Smooth muscle cell (in vitro differentiated cells): ENCODE results near the gene CCT3. TPM values are rescaled to one million over a fixed set of nuclear protein-coding genes. Genes with fewer than 3 reads are reported as not detected.

Experiments
- DNase-seq: peaks from one replicate; lab custom pipeline; 2025; ENCODE audit not compliant: unreplicated experiment; lab: John Stamatoyannopoulos, UW
- H2AFZ ChIP-seq: fragments of 200-600 bp; sonication (generic); 2 replicates; pipeline ENCODE4 v1.6.0; 2016; ENCODE audit warnings: antibody characterized with exemption, low read depth, mild to moderate bottlenecking
- H3F3A ChIP-seq: fragments of 200-600 bp; sonication (generic); 2 replicates; pipeline ENCODE4 v1.6.0; 2017; ENCODE audit warnings: antibody characterized with exemption, low read depth
- H3K27ac ChIP-seq: fragments of 200-600 bp; sonication (generic); 2 replicates; pipeline ENCODE4 v1.5.1; 2016; ENCODE audit warnings: low read depth, mild to moderate bottlenecking
- H3K27me3 ChIP-seq: fragments of 200-600 bp; sonication (generic); 2 replicates; pipeline ENCODE4 v1.6.1; 2016; ENCODE audit warnings: low read depth, mild to moderate bottlenecking
- H3K36me3 ChIP-seq: fragments of 200-600 bp; sonication (generic); 2 replicates; pipeline ENCODE4 v1.5.1; 2016; ENCODE audit warnings: low read depth
- H3K4me1 ChIP-seq: fragments of 200-600 bp; sonication (generic); 2 replicates; pipeline ENCODE4 v1.5.1; 2016; ENCODE audit warnings: low read depth
- H3K4me2 ChIP-seq: fragments of 200-600 bp; sonication (generic); 2 replicates; pipeline ENCODE4 v1.6.0; 2016; ENCODE audit warnings: mild to moderate bottlenecking
- H3K4me3 ChIP-seq: fragments of 200-600 bp; sonication (generic); 2 replicates; pipeline ENCODE4 v1.5.1; 2016; ENCODE audit warnings: mild to moderate bottlenecking
- H3K79me2 ChIP-seq: fragments of 200-600 bp; sonication (generic); 2 replicates; pipeline ENCODE4 v1.6.0; 2016; ENCODE audit warnings: low read depth, mild to moderate bottlenecking
- H3K9ac ChIP-seq: fragments of 200-600 bp; sonication (generic); 2 replicates; pipeline ENCODE4 v1.6.0; 2016; ENCODE audit warnings: low read depth
- H3K9me3 ChIP-seq: fragments of 200-600 bp; sonication (generic); replicated peaks from 2 replicates; pipeline ENCODE4 v1.5.1; 2016; ENCODE audit warnings: low read depth
- H4K20me1 ChIP-seq: fragments of 200-600 bp; sonication (generic); 2 replicates; pipeline ENCODE4 v1.6.0; 2016; ENCODE audit warnings: low read depth
- CTCF ChIP-seq: fragments of 200-600 bp; sonication (generic); IDR thresholded peaks from 2 replicates; pipeline ENCODE4 v1.5.1; 2017; ENCODE audit warnings: borderline replicate concordance, mild to moderate bottlenecking, antibody characterized with exemption; ENCODE audit not compliant: insufficient read depth, poor library complexity, severe bottlenecking
- WGBS: methylation state at CpG from one replicate; pipeline ENCODE4 v1.1.7; 2016; ENCODE audit warnings: low lambda C conversion rate; 5-methylcytosine and 5-hydroxymethylcytosine counted together
- polyA plus RNA-seq: library from polyadenylated mRNA; unstranded; fragments of >200 nt; fragmentation: Nextera tagmentation; extraction: Ambion mirVana; gene quantifications from 2 replicates; pipeline ENCODE4 v1.2.1, GENCODE V29; 2016
- total RNA-seq: library from RNA; depleted of rRNA; stranded (reverse); fragments of >200 nt; gene quantifications from 2 replicates; pipeline ENCODE4 v1.2.3, GENCODE V29; 2014

Gene CCT3
- total and polyA plus RNA-seq, 2 experiments from 2014 or later, result 147 to 179 TPM

GRCh38 chr1:156262461-156263287 lies 75.4 kb downstream of the CCT3 start:
- Histone ChIP-seq H3K4me3 (no peak overlapping the region), H3K9me3 (no peaks in the 10 kb centered on the region), H3F3A (no peaks in the 10 kb centered on the region), H3K27ac (no peak overlapping the region), H4K20me1 (peaks cover 4% of the 10 kb centered on the region), H3K4me1 (no peaks in the 10 kb centered on the region), H3K27me3 (no peaks in the 10 kb centered on the region), H3K36me3 (peaks cover 14% of the 10 kb centered on the region), H2AFZ (no peak overlapping the region), H3K9ac (no peak overlapping the region), H3K4me2 (no peak overlapping the region), H3K79me2 (no peaks in the 10 kb centered on the region)
- DNase-seq, result no peak
- WGBS, result 89% methylated on average over 9 of the region's 9 CpGs
- no peak for TF ChIP-seq CTCF

GRCh38 chr1:156260896-156261295 lies 77.2 kb downstream of the CCT3 start:
- WGBS, result 100% methylated on average over 2 of the region's 2 CpGs
- DNase-seq, result no peak
- TF ChIP-seq CTCF, result no peak

GRCh38 chr1:156259805-156260204 lies 78.3 kb downstream of the CCT3 start:
- Histone ChIP-seq H3K4me1 (no peaks in the 10 kb centered on the region), H3K4me3 (no peak overlapping the region), H3K9ac (no peak overlapping the region), H3K27ac (no peak overlapping the region), H2AFZ (no peak overlapping the region), H3K9me3 (no peaks in the 10 kb centered on the region), H3K27me3 (no peaks in the 10 kb centered on the region), H3K4me2 (no peak overlapping the region), H4K20me1 (peaks cover 4% of the 10 kb centered on the region), H3F3A (no peaks in the 10 kb centered on the region), H3K36me3 (no peaks in the 10 kb centered on the region), H3K79me2 (no peaks in the 10 kb centered on the region)
- WGBS, result 91% methylated on average over 3 of the region's 3 CpGs
- DNase-seq, result no peak
- no peak for TF ChIP-seq CTCF

More at GRCh38 chr1:156260896-156261295, 77.2 kb downstream of the CCT3 start:
- Histone ChIP-seq H3K4me2 (no peak overlapping the region), H3F3A (no peaks in the 10 kb centered on the region), H3K27ac (no peak overlapping the region), H4K20me1 (peaks cover 4% of the 10 kb centered on the region), H2AFZ (no peak overlapping the region), H3K9ac (no peak overlapping the region), H3K4me1 (no peaks in the 10 kb centered on the region), H3K79me2 (no peaks in the 10 kb centered on the region), H3K27me3 (no peaks in the 10 kb centered on the region), H3K4me3 (no peak overlapping the region), H3K36me3 (peaks cover 3% of the 10 kb centered on the region), H3K9me3 (no peaks in the 10 kb centered on the region)

Other genes starting within 250 kb of the CCT3 start
- 237 and 256 TPM in 2 replicates for gene LMNA, start 223.6 kb downstream of the CCT3 start, total RNA-seq
- gene LMNA, start 223.6 kb downstream of the CCT3 start, polyA plus RNA-seq, result 626 and 674 TPM in 2 replicates
- 2.1 and 5.0 TPM in 2 replicates for gene SEMA4A, start 184.7 kb downstream of the CCT3 start, total RNA-seq
- gene SEMA4A, start 184.7 kb downstream of the CCT3 start, polyA plus RNA-seq, result 2.2 and 4.2 TPM in 2 replicates
- 11.6 and 13.9 TPM in 2 replicates for gene SLC25A44, start 144.2 kb downstream of the CCT3 start, total RNA-seq
- gene SLC25A44, start 144.2 kb downstream of the CCT3 start, polyA plus RNA-seq, result 11.4 and 17.7 TPM in 2 replicates
- gene PMF1, start 125.3 kb downstream of the CCT3 start, total RNA-seq, result 51.4 and 59.2 TPM in 2 replicates
- 82.5 and 87.4 TPM in 2 replicates for gene PMF1, start 125.3 kb downstream of the CCT3 start, polyA plus RNA-seq
- gene BGLAP, start 96.1 kb downstream of the CCT3 start, total RNA-seq, result 0.63 TPM in 1 of 2 replicates, not detected in the other
- 0.62 and 2.9 TPM in 2 replicates for gene BGLAP, start 96.1 kb downstream of the CCT3 start, polyA plus RNA-seq
- 1.3 and 3.0 TPM in 2 replicates for gene PAQR6, start 90.2 kb downstream of the CCT3 start, total RNA-seq
- gene PAQR6, start 90.2 kb downstream of the CCT3 start, polyA plus RNA-seq, result 2.7 and 4.4 TPM in 2 replicates
- 42.8 and 47.4 TPM in 2 replicates for gene SMG5, start 55.5 kb downstream of the CCT3 start, total RNA-seq
- 42.3 and 57.2 TPM in 2 replicates for gene SMG5, start 55.5 kb downstream of the CCT3 start, polyA plus RNA-seq
- 2.5 and 8.9 TPM in 2 replicates for gene TMEM79, start 54.0 kb downstream of the CCT3 start, total RNA-seq
- 6.9 and 18.9 TPM in 2 replicates for gene TMEM79, start 54.0 kb downstream of the CCT3 start, polyA plus RNA-seq
- 62.4 and 89.8 TPM in 2 replicates for gene GLMP, start 42.6 kb downstream of the CCT3 start, total RNA-seq
- 65.0 and 85.8 TPM in 2 replicates for gene GLMP, start 42.6 kb downstream of the CCT3 start, polyA plus RNA-seq
- gene VHLL, start 39.0 kb downstream of the CCT3 start, total RNA-seq, result not detected in 2 replicates
- gene VHLL, start 39.0 kb downstream of the CCT3 start, polyA plus RNA-seq, result not detected in 2 replicates
- 0.54 and 2.9 TPM in 2 replicates for gene TSACC, start 234 bp upstream of the CCT3 start, total RNA-seq
- gene TSACC, start 234 bp upstream of the CCT3 start, polyA plus RNA-seq, result 0.72 TPM in 1 of 2 replicates, not detected in the other
- gene RHBG, start 30.9 kb upstream of the CCT3 start, total RNA-seq, result 0.63 TPM in 1 of 2 replicates, not detected in the other
- 0.09 TPM in 1 of 2 replicates, not detected in the other for gene RHBG, start 30.9 kb upstream of the CCT3 start, polyA plus RNA-seq
- gene MEF2D, start 162.5 kb upstream of the CCT3 start, total RNA-seq, result 23.2 and 24.3 TPM in 2 replicates
- gene MEF2D, start 162.5 kb upstream of the CCT3 start, polyA plus RNA-seq, result 40.5 and 45.6 TPM in 2 replicates
- gene IQGAP3, start 234.3 kb upstream of the CCT3 start, total RNA-seq, result 2.6 and 11.9 TPM in 2 replicates
- 2.9 and 3.6 TPM in 2 replicates for gene IQGAP3, start 234.3 kb upstream of the CCT3 start, polyA plus RNA-seq
- not detected in 2 replicates for gene TTC24, start 241.4 kb upstream of the CCT3 start, total RNA-seq
- gene TTC24, start 241.4 kb upstream of the CCT3 start, polyA plus RNA-seq, result not detected in 2 replicates